HG03039 (cell line): ENCODE data around the gene MAGEA2B.
"Not testable (repeated sequence)": the region's sequence is repeated elsewhere in the genome, so short reads cannot be mapped to it uniquely, and the experiment has no call there.

Experiments
- ATAC-seq: cut with Tn5 transposase; IDR thresholded peaks from one replicate; pipeline ENCODE4 v1.9.1; 2021; ENCODE audit warnings: mild to moderate bottlenecking, moderate library complexity; ENCODE audit not compliant: unreplicated experiment

Gene MAGEA2B

GRCh38 chrX:152754871-152755270, 40.4 kb downstream of the MAGEA2B start:
- not testable (repeated sequence) for ATAC-seq

DNA sequence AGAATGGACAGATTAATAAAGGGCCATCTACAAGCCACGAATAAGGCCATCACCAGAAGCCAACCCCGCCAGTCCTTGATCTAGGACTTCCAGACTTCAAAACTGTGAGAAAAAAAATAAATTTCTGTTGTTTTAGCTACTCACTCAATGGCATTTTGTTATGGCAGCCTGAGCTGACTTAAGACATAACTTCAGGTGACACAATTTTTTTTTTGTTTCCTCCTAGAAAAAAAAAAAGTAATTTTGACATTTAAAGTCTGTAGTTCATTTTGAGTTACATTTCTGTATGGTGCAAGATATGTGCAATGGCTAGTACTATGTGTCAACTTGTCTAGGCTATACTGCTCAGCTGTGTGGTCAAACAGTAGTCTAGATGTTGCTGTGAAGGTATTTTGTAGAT, 44.5 kb downstream of the MAGEA2B start, which contains the start of gene CSAG3:
CSAG3 (plus strand) TSS at position 301 of the 400 bp plus-strand sequence.
- not testable (repeated sequence) for ATAC-seq

DNA sequence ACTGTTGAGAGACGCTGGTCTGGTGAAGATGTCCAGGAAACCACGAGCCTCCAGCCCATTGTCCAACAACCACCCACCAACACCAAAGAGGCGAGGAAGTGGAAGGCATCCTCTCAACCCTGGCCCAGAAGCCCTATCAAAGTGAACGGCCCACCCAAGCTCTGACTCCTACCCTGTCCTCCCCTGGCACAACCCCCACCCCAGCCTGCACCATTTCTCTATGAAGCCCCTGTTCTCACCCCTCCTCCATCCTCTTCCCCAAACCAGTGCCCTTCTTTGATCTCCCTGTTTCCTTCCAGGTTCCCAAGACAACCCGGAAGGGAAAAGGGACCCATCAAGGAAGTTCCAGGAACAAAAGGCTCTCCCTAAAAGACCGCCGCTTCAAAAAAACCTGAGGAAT, 45.1 kb downstream of the MAGEA2B start:
- ATAC-seq: not testable (repeated sequence)

DNA sequence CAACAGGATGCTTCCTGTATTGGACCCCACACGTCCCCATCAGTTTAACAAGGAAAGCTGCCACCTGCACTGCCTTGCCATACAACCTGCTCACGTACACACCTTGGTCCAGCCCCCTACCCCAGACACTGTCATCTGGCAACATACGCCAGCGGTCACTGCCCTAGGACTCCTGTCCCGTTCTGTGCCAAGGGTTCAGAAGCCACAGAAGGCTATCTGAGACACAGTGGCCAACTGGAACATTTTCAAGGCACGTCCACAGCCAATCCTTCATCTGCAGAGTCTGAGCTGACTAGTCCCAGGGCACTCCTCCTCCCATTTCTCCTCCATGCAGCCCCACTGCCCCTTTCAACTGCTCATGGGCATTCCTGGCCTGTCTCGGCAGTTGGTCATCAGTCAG, 47.2 kb downstream of the MAGEA2B start:
- ATAC-seq: not testable (repeated sequence)

GRCh38 chrX:152766562-152766961, 52.1 kb downstream of the MAGEA2B start:
- not testable (repeated sequence) for ATAC-seq
